C4-2B (cell line): Measurements from ENCODE around the gene LRP2.

Experiments
- CTCF ChIP-seq: fragments of 450-650 bp; conservative IDR thresholded peaks from 2 replicates; pipeline ENCODE4 v1.5.1; 2017; ENCODE audit warnings: mild to moderate bottlenecking
- ZFX ChIP-seq: fragments of 450-650 bp; IDR thresholded peaks from 2 replicates; pipeline ENCODE4 v1.6.1; 2017

- TF ChIP-seq CTCF (no peak), ZFX (no peak)
These were observed 60.0 kb downstream of the LRP2 start for GRCh38 chr2:169302364-169302763.
